Daoy (cell line): ENCODE results near the gene UMODL1. TPM values are rescaled to one million over a fixed set of nuclear protein-coding genes. Genes with fewer than 3 reads are reported as not detected.

Experiments
- DNase-seq: peaks from one replicate; pipeline ENCODE4 v3.0.0-alpha.2; 2015; ENCODE audit warnings: low read depth
- total RNA-seq: library from RNA; depleted of rRNA; stranded (reverse); fragments of >200 nt; shearing (Covaris generic); gene quantifications from 2 replicates; pipeline ENCODE4 v1.2.3, GENCODE V29; 2014

Gene UMODL1
- total RNA-seq, 1 experiment from 2014 or later, result 0.80 TPM

DNA sequence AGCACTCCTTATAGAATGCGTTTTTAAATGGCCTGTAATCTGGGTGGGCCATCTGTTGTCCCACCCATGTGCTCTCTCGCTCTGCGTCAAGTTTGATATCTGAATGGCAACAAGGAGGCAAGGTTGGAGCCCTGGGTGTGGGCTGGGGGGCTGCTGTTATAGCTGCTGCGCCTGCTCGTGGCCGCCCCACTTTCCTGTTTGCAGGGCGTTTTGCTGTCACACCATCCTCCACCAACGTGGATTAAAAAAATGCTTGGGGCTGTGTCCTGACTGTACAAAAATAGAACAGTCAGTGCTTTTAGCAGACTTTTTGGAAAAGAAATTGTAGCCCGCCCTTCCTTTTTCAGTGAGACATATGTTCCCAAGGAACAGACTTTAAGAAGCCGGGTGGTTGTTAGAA lies 25.4 kb downstream of the UMODL1 start:
- DNase-seq, result no peak

GRCh38 chr21:42097274-42097673 lies 26.2 kb downstream of the UMODL1 start:
- peak; percentile 66 for DNase-seq

- DNase-seq, result peak; percentile 99
Observed at GRCh38 chr21:42097860-42098454, 26.8 kb downstream of the UMODL1 start.

DNA sequence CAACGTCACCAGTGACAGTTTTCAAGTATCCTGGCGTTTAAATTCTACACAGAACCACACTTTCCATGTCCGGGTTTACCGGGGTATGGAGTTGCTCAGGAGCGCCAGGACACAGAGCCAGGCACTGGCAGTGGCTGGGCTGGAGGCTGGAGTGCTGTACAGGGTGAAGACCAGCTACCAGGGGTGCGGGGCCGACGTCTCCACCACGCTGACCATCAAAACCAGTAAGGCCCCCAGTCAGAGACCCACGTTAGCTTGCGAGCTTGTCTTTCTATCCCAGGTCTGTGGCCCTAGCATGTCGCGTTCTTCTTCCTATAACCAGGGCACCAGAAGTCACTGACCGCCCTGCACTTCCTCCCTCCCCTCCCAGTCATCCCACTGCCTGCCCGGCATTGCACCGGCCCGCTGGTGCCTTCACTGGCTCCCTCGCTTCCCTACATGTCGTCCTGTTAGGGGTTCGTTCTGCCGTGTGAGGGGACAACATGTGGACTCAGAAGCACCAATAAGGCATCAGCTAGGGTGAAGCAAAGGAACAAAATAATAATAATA lies 27.9 kb downstream of the UMODL1 start:
- no peak for DNase-seq

DNA sequence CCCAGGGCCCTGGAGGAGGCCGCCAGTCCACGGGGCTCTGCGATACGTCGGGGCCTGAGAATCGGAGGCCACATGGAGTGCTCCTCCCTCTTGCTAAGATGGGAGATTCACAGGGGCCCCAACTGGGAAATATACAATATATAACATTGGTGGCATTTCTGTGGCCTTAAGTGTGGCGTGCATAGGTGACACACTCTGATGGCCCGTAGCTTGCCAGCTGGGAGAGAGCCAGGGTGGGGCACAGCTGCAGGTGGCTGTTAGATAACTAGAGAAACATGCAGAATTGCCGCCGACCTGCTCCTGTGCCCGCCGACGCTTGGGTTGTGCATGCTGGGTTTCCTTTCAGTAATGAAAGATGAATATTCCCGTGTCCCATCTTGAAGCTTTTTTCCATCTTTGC lies 30.1 kb downstream of the UMODL1 start:
- no peak for DNase-seq

DNA sequence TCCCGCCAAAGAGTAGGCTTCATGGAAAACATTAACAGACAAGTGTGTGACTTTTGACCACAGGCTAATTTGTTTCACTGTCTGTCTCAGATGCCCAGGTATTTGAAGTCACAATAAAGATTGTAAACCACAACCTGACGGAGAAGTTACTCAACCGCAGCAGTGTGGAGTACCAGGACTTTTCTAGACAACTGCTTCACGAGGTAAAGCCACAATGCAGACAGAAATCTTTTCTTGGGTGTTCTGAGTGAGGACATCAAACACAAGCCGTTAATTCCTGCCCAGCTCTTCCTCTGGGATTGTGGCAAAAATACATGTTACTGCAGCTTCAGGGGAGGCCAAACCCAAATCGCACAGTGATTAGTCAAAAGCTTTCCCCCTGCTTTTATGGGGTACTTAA lies 31.0 kb downstream of the UMODL1 start:
- DNase-seq, result peak; percentile 77

DNA sequence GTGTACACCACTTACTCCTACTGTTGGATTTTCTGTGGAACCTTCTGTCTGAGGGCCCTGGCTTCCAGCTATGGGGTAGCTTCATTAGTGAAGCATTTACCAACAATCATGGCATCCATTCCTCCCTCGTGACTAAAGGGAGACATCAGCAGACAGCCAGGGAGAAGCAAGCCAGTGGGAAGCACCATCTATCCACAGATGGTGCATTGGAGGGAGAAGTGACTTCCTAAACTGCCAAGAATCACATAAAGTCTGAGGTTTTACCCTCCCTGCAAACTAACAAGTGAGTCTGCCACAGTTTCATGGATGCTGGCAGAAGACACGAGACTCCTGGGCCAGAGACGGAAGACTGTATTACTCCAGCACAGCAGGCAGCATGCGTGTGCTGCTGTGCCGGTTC lies 31.4 kb downstream of the UMODL1 start:
- no peak for DNase-seq

DNA sequence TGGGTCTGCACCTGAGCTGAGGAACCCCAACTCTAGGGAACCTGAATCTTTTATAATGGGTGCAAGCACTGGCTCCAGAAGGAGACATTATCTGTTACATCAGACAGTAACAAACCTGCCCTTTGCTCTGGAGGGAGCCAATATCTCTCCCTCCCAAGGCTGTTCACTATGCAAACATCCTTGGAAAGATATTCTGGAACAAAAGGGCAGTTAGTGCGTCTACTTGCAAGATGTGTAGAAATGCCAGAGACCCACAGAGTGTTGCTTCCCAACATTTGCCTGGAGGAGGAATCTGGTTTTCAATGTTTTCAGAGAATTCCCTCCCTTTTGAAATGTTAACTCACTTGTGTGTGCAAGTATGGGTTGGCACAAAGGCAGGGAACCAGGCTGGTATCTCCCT lies 31.9 kb downstream of the UMODL1 start:
- no peak for DNase-seq

- no peak for DNase-seq
Observed at GRCh38 chr21:42103843-42104242, 32.7 kb downstream of the UMODL1 start.

- DNase-seq, result no peak
Observed at GRCh38 chr21:42105476-42106315, 34.6 kb downstream of the UMODL1 start.

GRCh38 chr21:42106425-42106824 lies 35.3 kb downstream of the UMODL1 start:
- no peak for DNase-seq

- DNase-seq, result no peak
Observed at GRCh38 chr21:42107177-42107880, 36.2 kb downstream of the UMODL1 start.

GRCh38 chr21:42107881-42108553 lies 36.9 kb downstream of the UMODL1 start:
- DNase-seq, result no peak

GRCh38 chr21:42108554-42109340 lies 37.6 kb downstream of the UMODL1 start:
- DNase-seq, result no peak

DNA sequence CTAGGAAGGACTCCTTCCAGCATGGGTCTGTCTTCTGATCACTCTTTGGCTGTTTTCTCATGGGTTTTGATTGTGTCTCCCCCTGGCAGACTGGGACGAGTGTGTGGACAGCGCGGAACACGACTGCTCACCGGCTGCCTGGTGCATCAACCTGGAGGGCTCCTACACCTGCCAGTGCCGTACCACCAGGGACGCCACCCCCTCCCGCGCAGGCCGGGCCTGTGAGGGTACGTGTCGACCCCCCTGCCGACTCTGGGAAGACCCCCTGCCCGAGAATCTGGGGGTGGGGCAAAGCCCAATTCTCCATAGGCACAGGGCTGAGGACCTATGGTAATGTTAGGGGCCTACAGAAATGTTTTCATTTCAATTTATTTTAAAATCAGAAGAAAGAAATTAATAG lies 38.4 kb downstream of the UMODL1 start:
- no peak for DNase-seq

DNA sequence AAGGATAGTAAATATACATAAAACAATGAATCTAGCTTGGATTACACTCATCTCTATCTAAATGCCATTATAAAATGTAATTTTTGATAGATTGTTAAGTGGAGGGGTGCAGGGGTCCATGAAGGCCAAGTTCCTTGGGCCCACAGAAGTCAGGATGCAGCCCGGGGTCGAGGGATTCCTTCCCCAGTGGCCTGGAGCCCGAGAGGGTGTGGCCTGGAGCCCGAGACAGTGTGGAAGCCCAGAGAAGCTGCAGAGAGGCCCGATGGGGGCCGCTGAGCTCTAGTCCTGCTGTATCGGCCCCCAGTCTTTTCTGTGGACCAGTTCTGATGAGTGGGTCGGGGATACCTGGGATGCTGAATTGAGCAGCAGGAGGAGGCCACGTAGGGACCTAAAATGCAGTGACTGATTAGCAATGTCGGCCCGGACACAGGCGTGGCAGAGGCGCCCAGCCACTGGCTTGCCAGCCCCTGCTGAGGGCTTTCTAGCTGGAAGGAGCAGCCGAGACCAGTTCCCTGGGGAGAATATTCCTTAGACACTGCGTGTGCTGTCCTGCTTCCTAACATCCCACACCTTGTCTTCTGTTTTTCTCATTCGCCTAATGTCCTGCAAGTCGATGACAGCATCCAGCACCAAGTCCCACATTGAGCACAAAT lies 38.9 kb downstream of the UMODL1 start:
- no peak for DNase-seq

DNA sequence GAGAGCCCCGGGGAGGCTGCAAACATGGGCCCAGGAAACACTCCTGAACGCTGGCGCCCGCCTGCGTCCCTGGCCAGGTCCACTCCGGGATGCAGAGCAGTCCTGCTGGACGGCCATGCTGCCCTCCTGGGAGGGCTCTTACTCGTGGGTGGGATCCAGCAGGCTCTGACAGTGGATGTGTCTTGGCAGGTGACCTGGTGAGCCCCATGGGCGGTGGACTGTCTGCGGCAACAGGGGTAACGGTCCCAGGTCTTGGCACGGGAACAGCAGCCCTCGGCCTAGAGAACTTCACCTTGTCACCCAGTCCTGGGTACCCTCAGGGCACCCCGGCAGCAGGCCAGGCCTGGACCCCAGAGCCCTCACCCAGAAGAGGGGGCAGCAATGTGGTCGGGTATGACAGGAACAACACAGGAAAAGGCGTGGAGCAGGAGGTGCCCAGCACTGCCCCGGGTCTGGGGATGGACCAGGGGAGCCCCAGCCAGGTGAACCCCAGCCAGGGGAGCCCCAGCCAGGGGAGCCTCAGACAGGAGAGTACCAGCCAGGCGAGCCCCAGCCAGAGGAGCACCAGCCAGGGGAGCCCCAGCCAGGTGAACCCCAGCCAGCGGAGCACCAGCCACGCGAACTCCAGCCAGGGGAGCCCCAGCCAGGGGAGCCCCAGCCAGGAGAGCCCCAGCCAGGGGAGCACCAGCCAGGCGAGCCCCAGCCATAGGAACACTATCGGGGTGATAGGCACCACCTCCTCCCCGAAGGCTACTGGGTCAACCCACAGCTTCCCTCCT lies 39.8 kb downstream of the UMODL1 start:
- DNase-seq, result no peak

DNA sequence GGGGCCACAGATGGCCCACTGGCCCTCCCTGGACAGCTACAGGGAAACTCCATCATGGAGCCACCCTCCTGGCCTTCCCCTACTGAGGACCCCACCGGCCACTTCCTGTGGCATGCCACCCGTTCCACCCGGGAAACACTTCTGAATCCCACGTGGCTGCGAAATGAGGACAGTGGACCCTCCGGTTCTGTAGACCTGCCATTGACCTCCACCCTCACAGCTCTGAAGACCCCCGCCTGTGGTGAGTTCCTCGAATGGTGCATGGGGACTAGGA lies 40.3 kb downstream of the UMODL1 start:
- no peak for DNase-seq

DNA sequence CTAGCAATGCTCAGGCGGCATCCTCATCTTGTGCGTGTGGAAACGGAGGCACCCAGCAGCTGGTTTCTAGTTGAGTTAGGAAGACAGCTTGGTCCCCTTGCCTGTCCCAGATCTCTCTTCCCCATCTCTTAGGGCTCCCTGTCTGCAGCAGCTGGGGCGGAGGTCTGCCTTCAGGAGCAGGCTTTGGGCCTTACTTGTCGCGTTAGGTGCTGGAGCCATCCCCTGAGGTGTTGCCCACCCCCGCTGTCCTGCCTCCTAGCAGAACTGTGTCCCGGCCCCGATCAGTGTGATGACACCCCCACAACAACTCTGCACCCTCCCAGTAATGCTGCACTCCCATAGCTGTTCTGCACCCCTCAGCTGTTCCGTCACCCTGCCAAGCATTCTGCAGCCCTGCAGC lies 40.7 kb downstream of the UMODL1 start:
- no peak for DNase-seq

GRCh38 chr21:42112238-42112637 lies 41.1 kb downstream of the UMODL1 start:
- DNase-seq, result no peak
